GM12891 (cell line): Measurements from ENCODE around the gene TGFA.

Experiments used
- POLR2A ChIP-seq: IDR thresholded peaks from 2 replicates; pipeline ENCODE4 v1.6.1; 2011; ENCODE audit warnings: low read depth, low read length, control low read depth
- POLR2AphosphoS5 ChIP-seq: IDR thresholded peaks from 2 replicates; pipeline ENCODE4 v1.6.1; 2011; ENCODE audit warnings: low read depth, low read length, control low read depth
- POU2F2 ChIP-seq: IDR thresholded peaks from 2 replicates; pipeline ENCODE4 v1.6.1; 2011; ENCODE audit warnings: low read depth, mild to moderate bottlenecking, control low read depth, low read length, moderate library complexity
- TAF1 ChIP-seq: IDR thresholded peaks from 2 replicates; pipeline ENCODE4 v1.6.1; 2011; ENCODE audit warnings: low read depth, low read length, control low read depth

GRCh38 chr2:70596293-70596692 lies 42.7 kb upstream of the TGFA start:
- TF ChIP-seq POLR2A (no peak), POU2F2 (no peak), POLR2AphosphoS5 (no peak), TAF1 (no peak)
